ENCODE measurements around the gene RIC3.
"Not testable (repeated sequence)": the region's sequence is repeated elsewhere in the genome, so short reads cannot be mapped to it uniquely, and the experiment has no call there.

Gene RIC3

GRCh38 chr11:8186429-8186828 lies 17.6 kb upstream of the RIC3 start:
- no peak for DNase-seq

GRCh38 chr11:8183111-8183510 lies 14.3 kb upstream of the RIC3 start:
- DNase-seq = no peak

- no peak for DNase-seq
These were observed 11.6 kb upstream of the RIC3 start for GRCh38 chr11:8180469-8180868.

- no peak for DNase-seq
These were observed 9.5 kb upstream of the RIC3 start for GRCh38 chr11:8178297-8178696.

GRCh38 chr11:8177136-8177535 lies 8.3 kb upstream of the RIC3 start:
- DNase-seq = no peak

- no peak for DNase-seq
These were observed 1.0 kb downstream of the RIC3 start for GRCh38 chr11:8167796-8168195.

- DNase-seq = no peak
These were observed 4.1 kb downstream of the RIC3 start for GRCh38 chr11:8164746-8165145.

- not testable (repeated sequence) for DNase-seq
These were observed 7.1 kb downstream of the RIC3 start for GRCh38 chr11:8161627-8162304.

- DNase-seq = no peak
These were observed 11.9 kb downstream of the RIC3 start for GRCh38 chr11:8156877-8157276.

GRCh38 chr11:8149726-8150125 lies 19.1 kb downstream of the RIC3 start:
- no peak for DNase-seq

- DNase-seq = no peak
These were observed 30.3 kb downstream of the RIC3 start for GRCh38 chr11:8138526-8138925.

- no peak for DNase-seq
These were observed 41.4 kb downstream of the RIC3 start for GRCh38 chr11:8127447-8127846.

GRCh38 chr11:8126649-8127289 lies 42.1 kb downstream of the RIC3 start:
- no peak for DNase-seq

GRCh38 chr11:8122173-8122764 lies 46.6 kb downstream of the RIC3 start:
- no peak for DNase-seq

GRCh38 chr11:8111636-8112035 lies 57.2 kb downstream of the RIC3 start:
- DNase-seq = no peak

- DNase-seq = no peak
These were observed 58.4 kb downstream of the RIC3 start for GRCh38 chr11:8110396-8110795.

GRCh38 chr11:8109675-8110074 lies 59.1 kb downstream of the RIC3 start:
- DNase-seq = no peak

GRCh38 chr11:8108421-8108820 lies 60.4 kb downstream of the RIC3 start:
- DNase-seq = no peak

GRCh38 chr11:8107642-8108041 lies 61.2 kb downstream of the RIC3 start:
- no peak for DNase-seq

- no peak for DNase-seq
These were observed 62.1 kb downstream of the RIC3 start for GRCh38 chr11:8106679-8107078.

- no peak for DNase-seq
These were observed 63.2 kb downstream of the RIC3 start for GRCh38 chr11:8105666-8106065.

- no peak for DNase-seq
These were observed 63.7 kb downstream of the RIC3 start for GRCh38 chr11:8105133-8105532.

- no peak for DNase-seq
These were observed 64.9 kb downstream of the RIC3 start for GRCh38 chr11:8103909-8104308.

GRCh38 chr11:8102965-8103364 lies 65.9 kb downstream of the RIC3 start:
- no peak for DNase-seq
